Prostate gland (tissue), 2 donors: ENCODE data around the gene GMIP.

ENCODE experiments used
- CTCF ChIP-seq, 4 experiments: fragments of 200-600 bp in 2 of 4; fragments of 450-650 bp in 2 of 4; sonication (generic) in 2 of 4; IDR thresholded peaks; 1 replicate in 3 of 4; 2 replicates in 1 of 4; pipeline ENCODE4 v1.5.1; 2016 to 2019; ENCODE audit warnings: antibody characterized with exemption in 4 of 4, mild to moderate bottlenecking in 2 of 4, moderate library complexity in 2 of 4
- POLR2A ChIP-seq: fragments of 450-650 bp; IDR thresholded peaks from one replicate; pipeline ENCODE4 v1.6.1; 2016; ENCODE audit warnings: antibody characterized with exemption, mild to moderate bottlenecking
- POLR2AphosphoS5 ChIP-seq: sonication (generic); formaldehyde crosslinking; IDR thresholded peaks from one replicate; pipeline ENCODE4 v1.6.1; 2017; ENCODE audit warnings: antibody characterized with exemption

GRCh38 chr19:19600793-19601330 lies 42.6 kb downstream of the GMIP start:
- TF ChIP-seq CTCF (IDR thresholded peaks at IDR 0.05): no peak
- no peak for TF ChIP-seq POLR2A
- TF ChIP-seq POLR2AphosphoS5: no peak
